ENCODE measurements around the gene FLNB.

Gene FLNB

GRCh38 chr3:58042947-58043707 is 34.9 kb downstream of the FLNB start:
- Mint-ChIP-seq H3K9me3 (no peaks in the 10 kb centered on the region), H3K27me3 (ENCODE audit: low read depth) (peaks cover 6% of the 10 kb centered on the region), H3K4me3 (no peak overlapping the region), H3K36me3 (ENCODE audit: low read depth) (no peaks in the 10 kb centered on the region), H3K27ac (peak overlapping the region; percentile 38 to 70 (median 67)), H3K4me1 (peaks cover 51% of the 10 kb centered on the region)
- no peak for TF ChIP-seq CTCF (IDR thresholded peaks at IDR 0.05; ENCODE audit: unreplicated experiment in 3 of 3)

- Mint-ChIP-seq H3K4me3 (no peak overlapping the region), H3K27ac (peak overlapping the region in 2 of 3 experiments; percentile 60 to 70), H3K36me3 (ENCODE audit: low read depth) (no peaks in the 10 kb centered on the region), H3K27me3 (ENCODE audit: low read depth) (peaks cover 6% of the 10 kb centered on the region), H3K4me1 (peaks cover 58% of the 10 kb centered on the region), H3K9me3 (no peaks in the 10 kb centered on the region)
- TF ChIP-seq CTCF (IDR thresholded peaks at IDR 0.05; ENCODE audit: unreplicated experiment in 3 of 3) = no peak
Observed at GRCh38 chr3:58043933-58044332, 35.7 kb downstream of the FLNB start.

GRCh38 chr3:58044691-58045483 is 36.7 kb downstream of the FLNB start:
- no peaks in the 10 kb centered on the region for H3K36me3 Mint-ChIP-seq (ENCODE audit: low read depth)
- no peak for TF ChIP-seq CTCF (IDR thresholded peaks at IDR 0.05; ENCODE audit: unreplicated experiment in 3 of 3)
- H3K27ac Mint-ChIP-seq = peak overlapping the region; percentile 28 to 77 (median 70)
- H3K4me3 Mint-ChIP-seq = no peak overlapping the region
- no peaks in the 10 kb centered on the region for H3K9me3 Mint-ChIP-seq
- H3K27me3 Mint-ChIP-seq (ENCODE audit: low read depth) = peaks cover 2% of the 10 kb centered on the region
- peaks cover 61% of the 10 kb centered on the region for H3K4me1 Mint-ChIP-seq

- no peak for TF ChIP-seq CTCF (IDR thresholded peaks at IDR 0.05; ENCODE audit: unreplicated experiment in 3 of 3)
- H3K4me3 Mint-ChIP-seq = no peak overlapping the region
- no peaks in the 10 kb centered on the region for H3K36me3 Mint-ChIP-seq (ENCODE audit: low read depth)
- H3K9me3 Mint-ChIP-seq = no peaks in the 10 kb centered on the region
- H3K27ac Mint-ChIP-seq = peak overlapping the region; percentile 93 to 97 (median 94)
- peaks cover 55% of the 10 kb centered on the region for H3K4me1 Mint-ChIP-seq
- no peaks in the 10 kb centered on the region for H3K27me3 Mint-ChIP-seq (ENCODE audit: low read depth)
Observed at GRCh38 chr3:58047826-58048225, 39.6 kb downstream of the FLNB start.

- Mint-ChIP-seq H3K27ac (peak overlapping the region; percentile 93 to 97 (median 94)), H3K27me3 (ENCODE audit: low read depth) (no peaks in the 10 kb centered on the region), H3K9me3 (no peaks in the 10 kb centered on the region), H3K4me1 (peaks cover 54% of the 10 kb centered on the region), H3K4me3 (no peak overlapping the region), H3K36me3 (ENCODE audit: low read depth) (no peaks in the 10 kb centered on the region)
- TF ChIP-seq CTCF (IDR thresholded peaks at IDR 0.05; ENCODE audit: unreplicated experiment in 3 of 3) = no peak
Observed at GRCh38 chr3:58048301-58048700, 40.1 kb downstream of the FLNB start.
